HT-29 (cell line): Measurements from ENCODE around the gene ASCC1. TPM values are rescaled to one million over a fixed set of nuclear protein-coding genes. Genes with fewer than 3 reads are reported as not detected.
A peak's percentile ranks its signal among the peaks of the same experiment; 100 is the strongest.

Source experiments
- DNase-seq: peaks from one replicate; pipeline ENCODE4 v3.0.0-alpha.2; 2015; ENCODE audit warnings: low spot score
- total RNA-seq: library from RNA; depleted of rRNA; stranded (reverse); fragments of >200 nt; shearing (Covaris generic); gene quantifications from 2 replicates; pipeline ENCODE4 v1.2.3, GENCODE V29; 2014

The ASCC1 gene
- total RNA-seq, 1 experiment from 2014 or later: 12.2 TPM

DNA sequence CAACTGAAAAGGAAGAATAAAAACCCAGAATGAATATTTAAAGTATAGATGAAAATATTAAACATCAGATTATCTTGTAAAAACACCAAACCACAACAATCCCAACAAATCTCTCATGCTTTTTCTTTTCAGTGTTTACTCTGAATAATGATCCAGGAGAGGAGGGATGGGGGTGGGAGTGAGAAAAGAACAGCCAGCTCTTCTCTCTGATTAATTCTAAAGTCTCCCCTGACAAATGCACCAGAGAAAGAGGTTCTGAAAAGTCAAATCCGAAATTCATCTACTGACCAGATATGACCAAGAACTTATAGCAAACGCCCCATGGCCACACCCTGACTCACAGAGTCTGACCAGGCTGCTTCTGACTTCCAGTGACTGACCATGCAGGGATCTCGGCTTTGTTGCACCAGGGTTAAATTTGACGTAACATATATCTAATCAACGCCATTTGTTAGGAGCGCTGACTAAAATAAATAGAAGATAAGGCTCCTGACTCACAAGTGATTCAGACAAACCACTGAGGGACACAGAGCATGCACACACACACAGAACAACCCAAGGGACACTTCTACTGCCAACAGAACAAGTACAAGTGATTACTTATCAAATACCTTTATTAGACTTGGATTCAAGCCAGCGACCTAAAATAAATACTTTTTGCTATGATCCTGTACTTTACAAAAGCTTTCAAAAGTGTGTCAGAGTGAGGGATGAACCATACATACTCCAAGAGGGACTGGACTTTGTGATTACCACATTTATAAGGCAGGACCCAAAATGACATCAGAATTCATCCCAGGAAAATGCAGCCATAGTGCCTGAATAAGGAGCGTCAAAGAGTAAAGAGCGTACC, 118.4 kb downstream of the ASCC1 start:
- peak; percentile 83 for DNase-seq

DNA sequence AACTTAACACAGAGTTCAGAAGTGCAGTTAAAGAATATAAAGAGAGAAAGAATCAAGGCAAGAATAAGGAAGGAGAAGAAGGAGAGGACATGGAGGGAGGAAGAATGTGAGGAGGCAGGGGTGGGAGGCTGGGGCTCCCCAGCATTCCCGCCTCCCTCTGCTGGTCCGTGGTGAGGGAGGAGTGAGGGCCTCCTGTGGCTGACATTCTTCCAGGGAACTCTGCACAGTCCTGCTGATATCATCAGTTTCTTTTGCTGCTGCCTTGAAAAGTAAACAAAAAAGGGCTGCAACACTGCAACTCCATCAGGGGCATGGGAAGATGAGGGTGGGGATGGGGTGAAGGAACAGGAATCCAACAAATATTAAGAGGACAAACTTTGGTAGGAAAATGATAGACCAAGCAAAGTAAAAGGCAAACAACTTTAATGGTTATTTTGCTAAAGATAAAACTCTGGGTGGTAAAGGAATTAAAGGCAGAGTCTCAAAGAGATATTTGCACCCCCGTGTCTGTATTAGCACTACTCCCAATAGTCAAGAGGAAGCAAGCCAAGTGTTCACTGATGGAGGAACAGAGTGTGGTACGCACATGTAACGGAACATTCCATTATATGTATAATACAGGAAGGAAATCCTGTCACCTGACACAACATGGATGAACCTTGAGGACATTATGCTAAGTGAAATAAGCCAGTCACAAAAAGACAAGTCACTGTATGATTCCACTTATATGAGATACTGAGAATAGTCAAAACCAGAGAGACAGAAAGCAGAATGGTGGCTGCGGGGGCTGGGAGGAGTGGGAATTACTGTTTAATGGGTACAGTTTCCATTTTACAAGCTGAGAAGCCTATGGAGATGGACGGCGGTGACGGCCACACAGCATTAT, 119.7 kb downstream of the ASCC1 start:
- DNase-seq: peak; percentile 52

DNA sequence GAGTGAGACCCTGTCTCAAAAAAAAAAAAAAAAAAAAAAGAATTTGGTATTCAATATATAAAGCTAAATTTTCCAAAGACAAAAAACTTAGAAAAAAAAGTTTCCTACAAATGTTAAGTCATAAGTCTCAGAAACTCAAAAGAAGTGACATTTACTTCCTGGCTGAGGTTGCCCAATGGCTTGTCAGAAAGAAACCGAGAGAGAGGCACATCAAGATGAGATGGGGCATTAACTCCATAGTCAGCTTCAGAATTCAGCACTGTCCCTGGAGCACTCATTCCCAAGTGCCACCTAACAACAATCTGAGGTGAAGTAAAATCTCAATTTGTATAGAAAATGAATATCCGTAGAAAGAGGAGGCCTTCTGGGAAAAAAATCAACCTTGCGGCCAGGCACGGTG, 120.9 kb downstream of the ASCC1 start:
- no peak for DNase-seq

DNA sequence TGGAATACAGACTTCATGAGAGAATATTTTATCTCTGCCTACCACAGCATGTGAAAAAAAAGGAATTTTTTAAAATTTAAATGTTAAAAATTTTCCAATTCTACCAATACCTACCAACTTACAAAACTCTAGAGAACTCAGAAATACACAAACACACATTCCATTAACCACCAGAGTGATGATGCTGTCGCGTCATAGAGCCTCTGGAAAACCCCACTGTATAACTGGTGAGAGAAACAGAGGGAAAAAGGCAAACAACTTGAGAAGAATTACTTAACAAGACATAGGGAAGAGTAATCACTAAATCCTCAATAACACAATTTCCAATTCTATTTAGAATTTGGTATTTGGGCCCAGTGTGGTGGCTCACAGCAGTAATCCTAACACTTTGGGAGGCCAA, 121.5 kb downstream of the ASCC1 start:
- DNase-seq: no peak

DNA sequence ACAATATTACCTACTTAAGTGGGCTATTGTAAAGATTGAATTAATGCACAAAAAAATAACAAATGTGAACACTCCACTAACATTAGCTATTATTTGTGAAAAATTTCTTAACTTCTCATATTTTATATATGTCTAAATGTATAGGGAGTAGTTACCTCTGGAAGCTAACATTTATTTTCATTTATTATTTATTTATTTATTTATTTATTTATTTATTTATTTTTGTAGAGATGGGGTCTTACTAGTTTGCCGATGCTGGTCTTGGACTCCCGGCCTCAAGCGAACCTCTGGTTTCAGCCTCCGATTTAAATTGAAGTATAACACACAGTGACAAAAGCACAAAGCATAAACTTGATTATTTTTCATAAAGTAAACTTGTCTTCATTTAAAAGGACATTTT, 122.6 kb downstream of the ASCC1 start:
- no peak for DNase-seq

DNA sequence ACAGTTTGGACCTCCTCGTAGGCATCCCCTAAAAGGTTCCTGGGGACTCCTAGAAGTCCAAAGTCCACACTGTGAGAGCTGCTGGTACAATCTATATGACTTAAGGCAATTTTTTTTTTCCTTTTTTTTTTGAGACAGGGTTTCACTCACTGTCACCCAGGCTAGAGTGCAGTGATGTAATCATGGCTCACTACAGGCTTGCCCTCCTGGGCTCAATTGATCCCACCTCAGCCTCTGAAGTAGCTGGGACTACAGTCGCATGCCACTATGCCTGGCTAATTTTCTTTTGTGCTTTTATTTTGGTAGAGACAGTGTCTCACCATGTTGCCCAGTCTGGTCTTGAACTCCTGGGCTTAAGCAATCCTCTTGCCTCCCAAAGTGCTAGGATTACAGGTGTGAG, 123.1 kb downstream of the ASCC1 start:
- DNase-seq: no peak

DNA sequence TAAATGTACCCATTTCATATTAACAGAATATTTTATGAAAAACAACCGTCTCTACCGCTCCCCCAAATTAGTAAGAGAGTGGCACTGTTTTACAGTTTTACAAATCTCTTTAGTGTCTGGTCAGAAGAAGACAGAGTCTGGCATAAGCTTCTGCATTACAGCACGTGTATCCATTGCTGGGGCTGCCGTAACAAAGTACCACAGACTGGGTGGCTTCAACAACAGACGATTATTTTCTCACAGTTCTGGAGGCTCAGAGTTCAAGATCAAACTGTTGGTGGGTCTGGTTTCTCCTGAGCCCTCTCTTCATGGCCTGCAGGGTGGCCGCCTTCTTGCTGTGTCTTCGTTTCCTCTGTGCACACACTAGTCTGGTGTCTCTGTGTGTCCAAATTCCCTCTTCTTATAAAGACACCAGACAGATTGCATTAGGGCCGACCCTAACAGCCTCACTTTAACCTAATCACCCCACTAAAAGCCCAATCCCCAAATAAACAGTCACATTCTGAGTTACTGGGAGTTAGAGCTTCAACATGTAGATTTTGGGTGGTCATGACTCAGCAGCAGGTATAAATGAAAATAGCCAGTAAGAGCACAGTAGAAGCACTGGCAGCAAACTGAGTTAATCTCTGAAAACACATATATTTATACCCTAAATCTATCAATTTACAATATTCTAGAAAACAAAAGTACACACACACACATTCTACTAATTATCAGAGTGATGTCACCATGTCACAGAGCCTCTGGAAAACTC, 123.7 kb downstream of the ASCC1 start:
- DNase-seq: no peak

DNA sequence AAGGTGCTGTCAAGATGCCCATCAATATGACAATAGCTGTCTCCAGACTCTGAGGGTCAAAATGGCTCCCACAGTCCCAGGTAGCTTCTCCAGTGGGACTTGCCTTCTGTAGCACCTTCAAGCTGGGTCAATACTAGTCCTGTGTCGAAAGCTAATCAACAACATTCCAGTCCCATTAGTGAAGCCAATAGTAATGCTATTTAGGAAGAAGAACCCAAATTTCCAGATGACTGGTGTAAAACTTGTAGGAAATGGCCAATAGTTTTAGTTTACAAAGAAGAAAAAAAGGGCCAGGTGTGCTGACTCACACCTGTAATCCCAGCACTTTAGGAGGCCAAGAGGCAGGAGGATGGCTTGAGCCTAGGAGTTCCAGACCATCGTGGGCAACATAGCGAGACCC, 125.8 kb downstream of the ASCC1 start:
- no peak for DNase-seq

DNA sequence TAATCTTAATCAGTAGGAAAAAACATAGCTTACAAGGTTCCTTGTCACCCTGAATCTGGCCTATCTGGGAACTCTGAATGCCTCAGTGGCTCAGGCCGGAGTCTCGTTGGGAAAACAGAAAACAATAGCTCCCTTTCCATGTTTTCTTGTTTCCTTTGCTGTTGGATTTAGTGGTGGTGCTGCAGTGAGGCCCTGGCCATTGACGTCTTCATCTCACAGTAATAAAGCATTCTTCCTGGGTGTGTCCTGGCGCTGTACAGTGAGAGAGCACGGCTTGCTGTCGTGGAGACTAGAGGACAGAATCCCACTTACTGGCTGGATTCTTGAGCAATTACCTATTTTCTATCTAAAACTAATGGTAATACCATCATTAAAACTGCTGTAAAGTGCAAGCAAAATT, 126.5 kb downstream of the ASCC1 start:
- no peak for DNase-seq

DNA sequence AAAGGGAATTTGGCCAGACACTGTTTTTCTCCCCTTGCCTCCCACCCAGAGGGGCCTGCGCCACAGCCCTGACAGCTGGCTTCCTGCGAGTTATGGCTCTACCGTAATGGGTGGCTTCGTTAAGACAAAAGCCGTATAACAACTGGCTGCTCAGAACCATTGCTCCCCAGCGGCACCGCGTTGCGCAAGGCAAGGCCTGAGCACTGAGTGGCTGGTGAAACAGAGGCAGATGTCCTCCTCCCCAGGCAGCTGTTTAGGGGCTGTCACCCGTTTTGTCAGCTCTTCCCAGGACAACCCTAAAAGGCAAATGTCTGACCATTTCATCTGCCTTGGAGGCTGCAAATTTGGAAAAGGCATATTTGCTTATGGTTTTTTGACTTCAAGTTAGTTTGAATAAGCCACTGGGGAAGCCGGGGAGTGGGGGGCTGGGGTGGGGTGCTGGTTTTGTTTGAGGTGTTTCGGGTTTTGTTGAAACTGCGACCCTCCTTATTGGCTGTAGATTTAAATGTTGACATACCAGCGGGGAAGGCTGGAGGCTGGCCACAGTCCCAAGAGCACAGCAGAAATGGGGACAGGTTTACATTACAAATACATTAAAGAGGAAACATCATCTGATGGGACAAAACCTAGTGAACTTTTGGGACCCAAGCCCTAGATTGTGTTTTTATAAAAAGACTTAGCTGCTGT, 127.0 kb downstream of the ASCC1 start:
- no peak for DNase-seq

DNA sequence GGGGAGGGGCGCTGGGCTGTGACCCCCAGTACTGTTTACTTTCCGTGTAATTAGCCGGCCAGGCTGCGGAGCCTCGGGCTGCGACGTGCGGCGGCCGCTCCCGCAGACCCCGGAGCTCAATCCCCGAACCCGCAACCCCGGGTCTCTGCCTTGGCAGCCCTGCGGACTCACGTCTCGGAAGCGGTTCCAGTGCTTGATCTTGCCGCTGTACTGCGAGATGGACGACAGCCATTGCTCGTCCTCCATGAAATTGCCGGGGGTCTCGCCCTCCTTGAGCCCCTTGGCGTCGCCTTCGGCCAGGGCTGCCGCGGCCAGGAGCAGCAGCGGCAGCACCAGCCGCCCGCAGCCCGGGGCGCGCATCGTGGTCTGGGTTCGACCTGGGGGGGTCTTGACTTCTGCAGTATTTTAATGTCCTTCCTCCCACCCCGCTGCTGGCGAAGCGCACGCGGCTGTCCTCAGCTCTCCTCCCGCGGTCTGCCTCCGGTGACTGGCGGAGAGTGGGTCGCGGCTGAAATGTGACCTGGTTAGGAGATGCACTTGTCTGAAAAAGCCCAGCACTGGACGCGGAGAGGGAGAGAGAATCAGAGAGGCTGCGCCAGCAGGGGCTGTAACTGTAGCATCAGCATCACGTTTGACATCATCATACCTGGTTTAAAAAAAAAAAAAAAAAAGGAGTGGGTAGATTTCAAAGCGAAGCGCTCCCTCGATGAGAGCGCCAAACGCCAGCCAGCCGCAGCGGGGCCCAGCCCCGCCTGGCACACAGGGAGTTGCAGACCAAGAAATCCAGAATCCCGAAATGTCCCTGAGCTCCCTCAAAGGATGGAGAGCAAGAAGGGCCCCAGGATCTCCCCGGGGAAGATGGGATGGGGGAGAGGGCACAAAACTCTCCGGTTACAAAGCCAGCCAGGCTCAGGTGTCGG, 127.8 kb downstream of the ASCC1 start, which contains the start of gene SPOCK2:
TSS of gene SPOCK2 (minus strand) at position 583 of the 920 bp plus-strand sequence. CDS start at position 360, 223 bp downstream.
- DNase-seq: no peak

DNA sequence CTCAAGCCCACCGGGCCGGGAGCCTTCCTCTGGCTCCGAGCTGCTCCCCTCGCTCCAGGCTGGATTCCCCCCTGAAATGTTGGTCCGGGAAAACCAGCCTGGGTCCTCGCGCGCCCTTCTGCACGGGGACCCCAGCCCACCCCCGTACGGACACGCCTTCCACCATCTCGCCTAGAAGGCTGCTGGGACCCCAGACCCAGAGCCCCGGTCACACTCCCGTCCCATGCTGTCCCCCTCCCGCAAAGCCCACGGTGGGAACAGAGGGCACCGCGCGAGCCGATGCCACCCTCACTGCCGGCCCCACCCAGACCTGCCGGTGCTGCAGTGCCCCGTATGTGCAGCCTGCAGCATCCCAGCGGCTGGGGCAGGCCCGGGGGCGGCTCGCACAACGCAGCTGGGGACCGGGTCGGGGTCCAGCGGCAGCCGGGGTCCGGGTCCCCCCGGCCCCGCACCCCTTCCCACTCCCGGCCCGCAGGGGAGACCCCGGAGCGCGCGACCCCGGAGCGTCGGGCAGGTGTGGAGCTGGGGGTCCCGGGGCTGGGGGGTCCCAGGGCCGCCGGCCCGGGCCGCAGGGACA, 128.6 kb downstream of the ASCC1 start:
- DNase-seq: no peak

DNA sequence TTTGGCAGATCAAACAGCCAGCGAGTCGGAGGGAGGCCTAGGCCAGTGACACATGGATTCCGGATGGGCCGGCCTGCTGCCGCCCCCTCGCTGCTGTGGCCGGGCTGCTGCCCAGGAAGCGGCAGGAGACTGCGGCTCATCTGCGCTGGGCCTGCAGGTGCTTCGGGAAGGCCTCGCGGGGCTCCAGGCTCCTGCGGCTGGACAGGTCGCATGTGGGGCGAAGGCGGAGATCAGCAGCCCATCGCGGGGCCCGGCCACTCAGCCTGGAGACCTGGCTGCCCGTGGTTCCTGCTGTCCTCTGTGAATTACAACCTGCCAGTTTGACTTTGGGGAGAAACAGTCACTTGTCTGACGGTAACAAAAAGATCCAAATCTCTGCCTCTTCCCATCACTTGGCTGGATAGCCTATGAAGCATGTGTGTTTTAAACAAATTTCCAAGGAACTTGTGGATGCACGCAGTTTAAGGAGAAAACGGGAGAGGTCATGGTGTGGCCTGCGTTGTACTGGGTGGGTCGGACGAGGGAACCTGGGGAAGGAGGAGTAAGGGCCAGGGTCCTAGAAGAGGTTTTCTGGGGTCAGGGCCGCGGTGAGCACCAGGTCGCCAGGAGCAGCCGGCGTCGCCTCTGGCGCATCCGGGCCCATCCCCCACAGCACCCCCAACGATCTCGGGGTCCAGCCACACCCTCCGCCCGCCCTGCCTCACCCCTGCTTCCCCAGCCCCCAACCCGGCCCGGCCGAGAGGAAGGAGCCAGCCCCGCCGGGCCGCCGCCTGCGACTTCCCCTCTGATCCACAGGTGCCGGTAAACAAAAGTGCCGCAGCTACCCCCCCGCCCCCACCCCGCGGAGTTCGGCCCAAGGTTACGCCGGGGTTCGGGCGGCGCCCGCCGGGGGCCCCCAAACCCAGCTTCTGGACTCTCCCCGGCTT, 129.3 kb downstream of the ASCC1 start:
- DNase-seq: no peak

DNA sequence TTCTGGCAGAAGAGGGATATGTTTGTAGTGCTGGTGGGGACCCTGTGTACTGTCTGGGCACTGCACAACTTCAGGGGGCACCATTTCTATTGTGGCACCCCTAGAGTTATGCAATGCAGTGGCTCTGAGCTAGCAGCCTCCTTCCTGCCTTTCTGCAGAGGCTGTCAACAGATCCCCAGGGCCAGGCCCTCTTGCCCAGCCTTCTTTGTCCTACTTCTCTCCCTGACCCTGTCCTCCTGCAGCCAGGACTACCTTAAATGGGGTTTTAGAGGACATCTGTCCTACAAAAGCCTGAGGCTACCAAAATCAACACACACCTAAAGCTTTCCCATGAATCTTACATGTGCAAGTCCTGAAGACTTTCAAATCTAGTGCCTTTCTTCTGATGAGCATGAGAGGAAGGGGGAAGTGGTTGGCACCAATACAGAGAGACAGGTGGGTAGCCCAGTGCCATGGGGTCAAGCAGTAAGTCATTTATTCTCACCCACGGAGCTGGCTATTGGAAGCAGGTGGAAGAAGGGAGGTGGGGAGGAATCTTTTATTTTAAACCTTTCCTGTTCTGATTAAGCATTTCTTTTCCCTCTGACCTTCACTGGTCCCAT, 130.1 kb downstream of the ASCC1 start:
- no peak for DNase-seq

DNA sequence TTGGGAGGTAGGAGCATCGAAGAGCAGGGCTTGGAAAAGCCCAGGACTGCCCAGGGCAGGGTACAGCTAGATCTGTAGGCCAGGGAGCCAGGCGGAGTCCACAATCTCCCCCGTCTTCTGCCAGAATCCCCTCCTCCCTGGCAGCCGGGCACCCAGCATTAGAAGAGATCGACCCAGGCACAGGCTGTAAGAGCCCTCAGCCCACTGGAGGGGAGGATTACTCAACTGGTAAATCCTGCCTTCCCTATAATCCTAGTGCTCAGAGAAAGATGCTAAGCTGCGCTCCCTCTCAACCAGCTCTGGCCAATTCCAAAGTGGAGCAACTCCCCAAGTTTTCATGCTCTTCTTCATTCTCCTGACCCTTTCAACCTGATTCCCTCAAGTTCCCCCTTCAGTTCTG, 130.9 kb downstream of the ASCC1 start:
- no peak for DNase-seq

DNA sequence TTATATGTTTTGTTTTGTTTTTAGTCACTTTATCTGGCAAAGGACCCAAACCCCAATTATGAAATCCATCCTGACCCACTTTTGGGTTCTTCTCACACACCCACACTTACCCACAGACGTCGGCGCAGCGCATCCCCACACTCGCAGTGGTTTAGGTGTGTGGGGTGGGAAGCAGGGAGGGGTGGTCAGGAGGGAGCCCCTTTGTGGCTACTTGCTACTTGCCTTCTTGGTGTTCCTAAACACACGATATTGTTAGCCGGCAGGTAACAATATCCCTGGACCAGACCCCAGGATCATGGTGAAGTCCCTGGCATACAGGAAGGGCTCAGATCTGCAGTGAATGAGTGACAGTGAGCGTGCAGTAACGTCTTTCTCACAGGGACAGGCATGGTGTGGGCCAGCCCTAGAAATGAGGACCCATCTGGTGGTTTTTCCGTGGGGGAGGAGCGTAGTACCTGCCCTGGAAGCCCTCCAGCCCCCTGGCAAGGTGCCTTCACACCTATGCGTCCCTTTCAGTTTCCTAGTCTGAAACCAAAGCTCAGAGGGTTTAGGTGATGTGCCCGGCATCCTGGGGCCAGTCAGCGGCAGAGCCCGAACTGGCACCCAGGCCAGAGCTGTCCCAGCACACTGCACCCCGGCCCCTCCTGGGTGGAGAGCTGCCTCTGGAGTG, 132.2 kb downstream of the ASCC1 start:
- no peak for DNase-seq
